Gastroesophageal sphincter (tissue), 3 donors: Measurements from ENCODE around the gene EGFLAM.

Source experiments
- POLR2AphosphoS5 ChIP-seq: sonication (generic); formaldehyde crosslinking; IDR thresholded peaks from one replicate; pipeline ENCODE4 v1.6.1; 2017; ENCODE audit warnings: antibody characterized with exemption
- TF ChIP-seq, protein P1 (sequence below), 4 experiments: fragments of 200-600 bp in 2 of 4; fragments of 450-650 bp in 2 of 4; sonication (generic) in 1 of 4; IDR thresholded peaks; one replicate each; pipeline ENCODE4 v1.5.1; 2017 to 2019; ENCODE audit warnings: antibody characterized with exemption in 4 of 4, mild to moderate bottlenecking in 2 of 4, moderate library complexity in 2 of 4

DNA sequence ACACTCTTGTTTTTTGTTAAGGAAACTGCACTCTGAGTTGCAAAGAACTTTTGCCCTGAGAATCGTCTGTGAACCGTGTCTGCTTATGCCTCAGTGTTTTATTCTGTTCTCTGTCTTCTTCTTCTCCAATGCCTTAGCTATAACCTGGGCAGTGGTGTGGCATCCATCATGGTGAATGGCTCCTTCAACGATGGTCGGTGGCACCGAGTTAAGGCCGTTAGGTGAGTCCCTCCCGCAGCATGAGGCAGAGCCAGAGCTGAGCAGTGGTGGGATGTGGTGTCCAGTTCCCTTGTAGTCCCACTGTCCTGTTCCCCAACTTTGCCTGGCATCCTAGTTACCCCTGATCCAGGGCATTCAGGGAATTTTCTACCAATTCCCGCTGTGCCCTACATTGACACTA is 199.8 kb downstream of the EGFLAM start:
- TF ChIP-seq POLR2AphosphoS5 = no peak
- TF ChIP-seq, protein P1, sequence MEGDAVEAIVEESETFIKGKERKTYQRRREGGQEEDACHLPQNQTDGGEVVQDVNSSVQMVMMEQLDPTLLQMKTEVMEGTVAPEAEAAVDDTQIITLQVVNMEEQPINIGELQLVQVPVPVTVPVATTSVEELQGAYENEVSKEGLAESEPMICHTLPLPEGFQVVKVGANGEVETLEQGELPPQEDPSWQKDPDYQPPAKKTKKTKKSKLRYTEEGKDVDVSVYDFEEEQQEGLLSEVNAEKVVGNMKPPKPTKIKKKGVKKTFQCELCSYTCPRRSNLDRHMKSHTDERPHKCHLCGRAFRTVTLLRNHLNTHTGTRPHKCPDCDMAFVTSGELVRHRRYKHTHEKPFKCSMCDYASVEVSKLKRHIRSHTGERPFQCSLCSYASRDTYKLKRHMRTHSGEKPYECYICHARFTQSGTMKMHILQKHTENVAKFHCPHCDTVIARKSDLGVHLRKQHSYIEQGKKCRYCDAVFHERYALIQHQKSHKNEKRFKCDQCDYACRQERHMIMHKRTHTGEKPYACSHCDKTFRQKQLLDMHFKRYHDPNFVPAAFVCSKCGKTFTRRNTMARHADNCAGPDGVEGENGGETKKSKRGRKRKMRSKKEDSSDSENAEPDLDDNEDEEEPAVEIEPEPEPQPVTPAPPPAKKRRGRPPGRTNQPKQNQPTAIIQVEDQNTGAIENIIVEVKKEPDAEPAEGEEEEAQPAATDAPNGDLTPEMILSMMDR (IDR thresholded peaks at IDR 0.05) = no peak
